ENCODE data around the gene PACSIN1. TPM values are rescaled to one million over a fixed set of nuclear protein-coding genes. Genes with fewer than 3 reads are reported as not detected.
A peak's percentile ranks its signal among the peaks of the same experiment; 100 is the strongest.

The PACSIN1 gene
- total RNA-seq, 1 experiment from 2014 or later: 0.26 TPM

DNA sequence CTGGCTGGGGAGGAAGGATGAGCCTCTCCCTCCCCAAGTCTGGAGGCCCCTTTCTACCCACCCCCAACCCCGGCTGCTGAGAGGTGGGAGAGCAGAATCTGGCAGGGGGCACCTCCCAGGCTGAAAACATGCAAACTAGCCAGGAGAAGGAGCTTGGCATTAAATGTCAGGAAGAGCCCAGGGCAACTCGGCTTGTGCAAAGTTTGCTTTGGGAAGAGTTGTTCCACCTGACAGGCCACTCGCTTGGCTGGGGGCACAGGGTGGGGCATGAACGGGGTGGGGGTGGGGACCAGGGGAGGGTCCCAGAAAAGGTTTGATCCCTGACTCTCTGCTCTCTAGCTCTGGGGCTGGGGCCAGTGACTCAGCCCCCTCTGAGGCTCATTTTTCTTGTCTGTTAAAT lies 87.3 kb downstream of the PACSIN1 start:
- TF ChIP-seq, protein P1, sequence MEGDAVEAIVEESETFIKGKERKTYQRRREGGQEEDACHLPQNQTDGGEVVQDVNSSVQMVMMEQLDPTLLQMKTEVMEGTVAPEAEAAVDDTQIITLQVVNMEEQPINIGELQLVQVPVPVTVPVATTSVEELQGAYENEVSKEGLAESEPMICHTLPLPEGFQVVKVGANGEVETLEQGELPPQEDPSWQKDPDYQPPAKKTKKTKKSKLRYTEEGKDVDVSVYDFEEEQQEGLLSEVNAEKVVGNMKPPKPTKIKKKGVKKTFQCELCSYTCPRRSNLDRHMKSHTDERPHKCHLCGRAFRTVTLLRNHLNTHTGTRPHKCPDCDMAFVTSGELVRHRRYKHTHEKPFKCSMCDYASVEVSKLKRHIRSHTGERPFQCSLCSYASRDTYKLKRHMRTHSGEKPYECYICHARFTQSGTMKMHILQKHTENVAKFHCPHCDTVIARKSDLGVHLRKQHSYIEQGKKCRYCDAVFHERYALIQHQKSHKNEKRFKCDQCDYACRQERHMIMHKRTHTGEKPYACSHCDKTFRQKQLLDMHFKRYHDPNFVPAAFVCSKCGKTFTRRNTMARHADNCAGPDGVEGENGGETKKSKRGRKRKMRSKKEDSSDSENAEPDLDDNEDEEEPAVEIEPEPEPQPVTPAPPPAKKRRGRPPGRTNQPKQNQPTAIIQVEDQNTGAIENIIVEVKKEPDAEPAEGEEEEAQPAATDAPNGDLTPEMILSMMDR (IDR thresholded peaks at IDR 0.05; ENCODE audit: unreplicated experiment): no peak
- Mint-ChIP-seq H3K4me3 (ENCODE audit: low read depth, unreplicated experiment) (no peak overlapping the region), H3K27ac (ENCODE audit: unreplicated experiment) (no peak overlapping the region), H3K4me1 (ENCODE audit: low read depth, unreplicated experiment) (peaks cover 56% of the 10 kb centered on the region), H3K27me3 (ENCODE audit: unreplicated experiment) (no peaks in the 10 kb centered on the region), H3K9me3 (ENCODE audit: low read depth, unreplicated experiment) (no peaks in the 10 kb centered on the region), H3K36me3 (ENCODE audit: insufficient read depth, unreplicated experiment) (no peaks in the 10 kb centered on the region)
- DNase-seq: no peak
- intact Hi-C loops (cut with micrococcal nuclease; ENCODE audit: unreplicated experiment): no loop called here
- no TSS peak for BruUV-seq (replicated peaks)
- CTCF ChIA-PET: interaction anchor here (0.6 kb wide), 1 partner anchor 412 kb away, joined by 3 read pairs; no protein-coding TSS in a partner anchor

DNA sequence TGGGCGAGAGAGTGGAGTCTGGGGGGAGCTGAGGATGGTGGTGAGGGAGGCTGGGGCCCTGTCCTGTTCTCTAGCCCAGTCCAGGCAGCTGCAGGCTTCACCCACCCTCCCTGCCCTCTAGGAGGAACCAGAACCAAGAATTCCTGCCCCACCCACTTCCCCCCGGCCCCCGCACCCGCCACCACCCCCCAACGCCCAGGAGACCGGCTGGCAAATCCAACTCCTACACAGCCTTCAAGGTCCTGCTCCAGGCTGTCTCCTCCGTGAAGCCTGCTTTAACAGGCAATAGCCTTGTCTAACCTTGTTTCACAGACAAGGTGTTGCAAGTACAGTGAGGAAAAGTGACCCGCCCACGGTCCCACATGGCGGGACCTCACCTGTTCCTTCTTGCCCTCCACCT lies 87.9 kb downstream of the PACSIN1 start:
- Mint-ChIP-seq H3K27me3 (ENCODE audit: unreplicated experiment) (no peaks in the 10 kb centered on the region), H3K4me1 (ENCODE audit: low read depth, unreplicated experiment) (peaks cover 50% of the 10 kb centered on the region), H3K36me3 (ENCODE audit: insufficient read depth, unreplicated experiment) (no peaks in the 10 kb centered on the region), H3K27ac (ENCODE audit: unreplicated experiment) (no peak overlapping the region), H3K9me3 (ENCODE audit: low read depth, unreplicated experiment) (no peaks in the 10 kb centered on the region), H3K4me3 (ENCODE audit: low read depth, unreplicated experiment) (no peak overlapping the region)
- no TSS peak for BruUV-seq (replicated peaks)
- TF ChIP-seq, protein P1 (IDR thresholded peaks at IDR 0.05; ENCODE audit: unreplicated experiment): no peak
- CTCF ChIA-PET: interaction anchor here (0.6 kb wide), 1 partner anchor 412 kb away, joined by 3 read pairs; no protein-coding TSS in a partner anchor
- intact Hi-C loops (cut with micrococcal nuclease; ENCODE audit: unreplicated experiment): no loop called here
- DNase-seq: no peak

DNA sequence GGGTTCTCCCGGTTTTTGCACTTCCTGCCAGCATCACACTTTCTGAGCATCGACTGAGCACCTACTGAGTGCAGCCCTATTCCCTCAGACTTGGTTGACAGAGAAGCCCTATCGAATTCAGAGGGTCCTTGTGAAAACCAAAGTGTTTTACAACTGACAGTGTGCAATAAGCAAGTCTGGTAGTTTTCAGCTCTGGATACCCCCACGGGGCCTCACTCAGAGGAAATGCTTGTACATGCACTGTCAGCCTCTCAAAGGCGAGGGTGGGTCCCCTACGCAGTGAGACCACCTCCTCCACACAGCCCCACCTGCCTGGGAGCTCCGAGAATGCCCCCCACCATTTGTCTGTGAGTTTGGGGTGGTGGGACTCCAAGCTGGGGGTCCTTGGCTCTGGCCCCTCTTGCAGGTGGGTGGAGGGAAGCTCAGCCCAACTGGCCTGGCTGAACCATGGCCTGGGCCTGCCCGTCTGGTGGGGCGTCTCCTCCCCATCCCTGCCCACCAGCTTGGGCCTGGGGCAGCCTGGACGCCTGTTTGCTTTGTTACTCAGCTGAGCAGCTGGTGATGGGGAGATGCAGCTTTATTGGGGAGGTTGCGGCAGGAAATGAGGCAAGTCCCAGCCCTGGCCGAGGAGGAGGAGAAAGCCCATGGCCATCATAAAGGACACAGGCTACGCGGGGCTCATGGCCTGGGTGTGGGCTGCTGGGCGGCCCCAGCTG lies 88.6 kb downstream of the PACSIN1 start:
- TF ChIP-seq, protein P1 (IDR thresholded peaks at IDR 0.05; ENCODE audit: unreplicated experiment): no peak
- CTCF ChIA-PET: interaction anchor here (0.5 to 2.9 kb wide), 6 partner anchors 9 to 201 kb away, joined by 3 to 27 read pairs (median 4); no protein-coding TSS in a partner anchor
- Mint-ChIP-seq H3K36me3 (ENCODE audit: insufficient read depth, unreplicated experiment) (no peaks in the 10 kb centered on the region), H3K9me3 (ENCODE audit: low read depth, unreplicated experiment) (no peaks in the 10 kb centered on the region), H3K27me3 (ENCODE audit: unreplicated experiment) (no peaks in the 10 kb centered on the region), H3K4me3 (ENCODE audit: low read depth, unreplicated experiment) (no peak overlapping the region), H3K4me1 (ENCODE audit: low read depth, unreplicated experiment) (peaks cover 47% of the 10 kb centered on the region), H3K27ac (ENCODE audit: unreplicated experiment) (no peak overlapping the region)
- intact Hi-C loops (cut with micrococcal nuclease; ENCODE audit: unreplicated experiment): no loop called here
- no TSS peak for BruUV-seq (replicated peaks)
- no peak for DNase-seq

DNA sequence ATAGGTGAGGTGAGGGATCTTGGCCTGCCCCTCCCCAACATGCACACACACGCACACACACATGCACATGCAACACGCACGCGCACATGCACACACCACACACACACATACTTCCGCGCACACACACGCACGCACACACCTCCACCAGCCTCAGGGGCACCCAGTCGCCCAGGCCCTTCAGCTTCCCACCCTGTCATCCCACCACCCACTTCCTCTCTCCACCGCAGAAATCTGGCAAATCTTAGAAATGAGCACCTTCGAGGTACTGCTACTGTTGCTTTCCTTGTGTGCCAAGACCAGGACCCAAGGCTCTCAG lies 89.1 kb downstream of the PACSIN1 start:
- no peak for DNase-seq
- Mint-ChIP-seq H3K36me3 (ENCODE audit: insufficient read depth, unreplicated experiment) (no peaks in the 10 kb centered on the region), H3K4me1 (ENCODE audit: low read depth, unreplicated experiment) (peaks cover 52% of the 10 kb centered on the region), H3K27ac (ENCODE audit: unreplicated experiment) (no peak overlapping the region), H3K27me3 (ENCODE audit: unreplicated experiment) (no peaks in the 10 kb centered on the region), H3K4me3 (ENCODE audit: low read depth, unreplicated experiment) (peak overlapping the region; percentile 64), H3K9me3 (ENCODE audit: low read depth, unreplicated experiment) (no peaks in the 10 kb centered on the region)
- intact Hi-C loops (cut with micrococcal nuclease; ENCODE audit: unreplicated experiment): no loop called here
- TF ChIP-seq, protein P1 (IDR thresholded peaks at IDR 0.05; ENCODE audit: unreplicated experiment): no peak
- CTCF ChIA-PET: interaction anchor here (0.8 to 2.9 kb wide), 6 partner anchors 9 to 200 kb away, joined by 3 to 27 read pairs (median 4); no protein-coding TSS in a partner anchor
- BruUV-seq (replicated peaks): no TSS peak

All from Calu3 (cell line).